ENCODE results near the gene SMOC1.

The SMOC1 gene

GRCh38 chr14:70047598-70048312 lies 168.5 kb downstream of the SMOC1 start:
- DNase-seq = no peak

- no peak for DNase-seq
Measured at GRCh38 chr14:70048313-70048654, 169.1 kb downstream of the SMOC1 start.

- no peak for DNase-seq
Measured at GRCh38 chr14:70049605-70050004, 170.4 kb downstream of the SMOC1 start.

- no peak for DNase-seq
Measured at GRCh38 chr14:70050136-70050535, 170.9 kb downstream of the SMOC1 start.

GRCh38 chr14:70052990-70053389 lies 173.8 kb downstream of the SMOC1 start:
- DNase-seq = no peak

- no peak for DNase-seq
Measured at GRCh38 chr14:70057519-70058136, 178.4 kb downstream of the SMOC1 start.

GRCh38 chr14:70059545-70059944 lies 180.3 kb downstream of the SMOC1 start:
- DNase-seq = no peak

- DNase-seq = no peak
Measured at GRCh38 chr14:70061108-70061507, 181.9 kb downstream of the SMOC1 start.

GRCh38 chr14:70064136-70064865 lies 185.1 kb downstream of the SMOC1 start:
- no peak for DNase-seq

GRCh38 chr14:70067810-70068209 lies 188.6 kb downstream of the SMOC1 start:
- DNase-seq = no peak

- DNase-seq = no peak
Measured at GRCh38 chr14:70069186-70069585, 190.0 kb downstream of the SMOC1 start.

GRCh38 chr14:70073924-70074566 lies 194.8 kb downstream of the SMOC1 start:
- no peak for DNase-seq

- DNase-seq = no peak
Measured at GRCh38 chr14:70077005-70077404, 197.8 kb downstream of the SMOC1 start.

GRCh38 chr14:70077720-70078119 lies 198.5 kb downstream of the SMOC1 start:
- no peak for DNase-seq

GRCh38 chr14:70078329-70078728 lies 199.1 kb downstream of the SMOC1 start:
- no peak for DNase-seq

- DNase-seq = no peak
Measured at GRCh38 chr14:70080076-70080475, 200.9 kb downstream of the SMOC1 start.
